GM21526 (cell line): ENCODE results near the gene CDCA5.
A peak's percentile ranks its signal among the peaks of the same experiment; 100 is the strongest.

ENCODE experiments used
- ATAC-seq: cut with Tn5 transposase; IDR thresholded peaks from one replicate; pipeline ENCODE4 v1.9.1; 2021; ENCODE audit warnings: moderate library complexity; ENCODE audit not compliant: unreplicated experiment, low FRiP score

The CDCA5 gene

DNA sequence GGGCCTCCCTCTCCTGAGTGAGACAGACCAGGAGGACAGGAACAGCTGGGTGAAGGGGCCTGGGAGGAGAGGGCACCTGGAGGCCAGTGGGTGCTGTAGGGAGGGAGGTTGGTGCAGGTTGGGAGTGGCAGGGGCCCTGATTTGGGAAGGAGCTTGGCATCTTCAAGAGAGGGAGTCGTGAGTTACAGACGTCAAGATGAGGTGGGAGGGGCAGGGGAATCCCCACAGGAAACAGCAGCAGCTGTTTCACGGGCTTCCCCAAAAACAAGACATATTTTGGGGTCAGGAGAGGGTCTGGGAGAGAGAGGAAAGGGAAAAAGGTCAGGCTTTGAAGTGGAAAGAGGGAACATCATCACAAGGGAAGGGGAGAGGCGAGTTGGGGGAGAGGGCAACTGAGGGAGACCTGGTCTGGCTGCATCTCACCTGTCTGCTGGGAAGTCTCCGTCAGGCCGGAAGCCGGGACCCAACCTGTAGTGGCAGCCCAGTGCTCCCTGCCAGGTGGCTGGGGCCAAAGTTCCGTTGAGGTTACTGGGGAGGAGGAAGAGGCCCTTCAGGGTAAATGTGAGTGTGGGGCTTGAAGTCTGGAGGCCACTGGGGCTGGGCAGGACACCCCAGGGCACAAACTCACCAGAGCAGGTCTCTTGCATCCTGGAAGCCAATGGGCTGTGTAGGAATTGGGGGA, 29.9 kb downstream of the CDCA5 start:
- no peak for ATAC-seq

DNA sequence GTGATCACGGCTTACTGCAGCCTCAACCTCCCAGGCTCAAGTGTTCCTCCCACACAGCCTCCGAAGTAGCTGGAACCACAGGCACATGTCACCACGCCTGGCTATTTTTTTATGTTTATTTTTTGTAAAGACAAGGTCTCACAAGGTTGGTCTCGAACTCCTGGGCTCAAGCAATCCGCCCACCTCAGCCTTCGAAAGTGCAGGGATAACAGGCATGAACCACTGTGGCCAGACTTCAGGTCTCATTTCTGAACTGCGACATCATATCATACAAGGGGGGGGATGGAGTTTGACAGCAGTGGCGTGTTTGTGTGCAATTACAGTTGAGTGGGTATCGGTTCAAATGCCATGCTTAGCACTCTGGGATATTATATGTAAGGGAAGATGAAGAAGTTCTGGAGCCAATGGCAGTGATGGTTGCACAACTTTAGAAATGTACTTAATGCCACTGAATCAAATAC, 32.4 kb downstream of the CDCA5 start:
- ATAC-seq = no peak

DNA sequence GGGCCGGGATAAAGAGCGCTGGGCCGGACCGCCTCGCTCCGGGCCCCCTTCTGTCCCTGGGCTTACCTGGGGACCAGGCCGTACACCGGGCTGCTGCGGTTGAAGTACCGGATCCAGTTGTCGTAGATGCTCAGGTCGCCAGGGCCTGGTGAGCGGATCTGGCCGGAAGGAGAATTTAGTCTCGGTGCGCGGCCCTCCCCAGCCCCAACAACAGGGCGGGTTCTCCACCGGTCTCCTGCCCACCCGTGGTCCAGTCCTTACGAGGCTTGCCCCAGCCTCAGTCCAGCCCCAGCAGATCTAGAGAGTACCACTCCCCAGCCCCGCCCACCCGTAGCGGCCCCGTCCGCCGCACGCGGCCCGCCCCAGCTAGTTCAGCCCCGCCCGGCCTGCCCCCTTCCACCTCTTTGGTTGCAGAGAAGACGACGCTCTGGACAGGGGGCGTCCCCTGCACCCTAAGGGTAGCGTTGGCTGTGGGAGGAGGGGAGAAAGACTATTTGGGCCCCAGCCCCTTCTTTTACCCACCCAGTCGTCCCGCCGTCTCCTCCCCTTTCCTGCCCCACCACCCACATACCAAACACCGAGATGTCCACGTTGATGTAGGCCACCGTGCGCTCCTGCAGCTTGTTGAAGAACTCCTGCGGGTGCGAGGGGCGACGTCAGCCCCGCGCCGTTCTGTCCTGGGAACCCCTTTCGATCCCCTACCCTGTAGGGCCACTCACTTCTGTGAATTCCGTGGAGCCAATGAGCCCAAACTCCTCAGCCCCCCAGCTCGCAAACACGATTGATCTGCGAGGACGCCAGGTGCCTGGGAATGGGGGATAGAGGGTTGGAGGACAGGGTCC, 36.0 kb downstream of the CDCA5 start:
- ATAC-seq = no peak

DNA sequence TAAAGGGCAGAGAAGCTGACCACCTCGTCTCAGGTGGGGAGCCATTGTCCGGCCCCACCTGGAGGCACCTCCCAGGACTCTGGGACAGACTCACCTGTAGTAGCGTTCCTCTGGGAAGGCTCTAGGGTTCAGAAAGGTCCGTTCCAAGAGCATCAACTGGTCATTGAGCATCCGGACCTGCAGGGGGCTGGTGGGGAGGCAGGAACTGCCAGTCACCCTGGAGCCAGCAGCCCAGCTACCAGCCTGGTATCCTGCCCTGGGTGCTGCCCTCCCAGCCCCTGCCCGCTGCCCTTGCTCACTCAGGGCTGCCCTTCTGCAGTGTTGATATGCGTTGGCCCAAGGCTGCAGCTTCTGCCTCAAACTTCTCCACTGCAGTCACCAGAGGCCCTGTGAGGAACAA, 38.1 kb downstream of the CDCA5 start:
- ATAC-seq = no peak

DNA sequence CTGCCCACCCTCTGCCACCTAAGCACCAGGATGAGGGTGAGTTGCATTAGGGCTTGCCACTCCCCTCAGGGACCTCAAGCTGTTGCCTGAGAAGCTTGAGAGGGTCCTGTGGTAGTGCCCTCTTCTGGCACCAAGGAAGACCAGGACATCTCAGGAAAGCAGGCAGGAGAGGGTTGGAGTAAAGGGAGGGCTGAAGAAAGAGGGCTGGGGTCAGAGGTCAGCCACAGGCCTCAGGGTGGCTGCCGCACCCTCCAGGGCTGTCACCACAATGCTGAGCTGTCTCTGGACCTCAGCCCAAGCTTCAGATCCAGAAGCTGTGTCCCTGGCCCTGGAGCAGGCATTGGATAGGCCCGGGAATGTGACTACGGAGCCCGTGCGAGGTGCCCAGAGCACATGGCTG, 38.8 kb downstream of the CDCA5 start:
- no peak for ATAC-seq

DNA sequence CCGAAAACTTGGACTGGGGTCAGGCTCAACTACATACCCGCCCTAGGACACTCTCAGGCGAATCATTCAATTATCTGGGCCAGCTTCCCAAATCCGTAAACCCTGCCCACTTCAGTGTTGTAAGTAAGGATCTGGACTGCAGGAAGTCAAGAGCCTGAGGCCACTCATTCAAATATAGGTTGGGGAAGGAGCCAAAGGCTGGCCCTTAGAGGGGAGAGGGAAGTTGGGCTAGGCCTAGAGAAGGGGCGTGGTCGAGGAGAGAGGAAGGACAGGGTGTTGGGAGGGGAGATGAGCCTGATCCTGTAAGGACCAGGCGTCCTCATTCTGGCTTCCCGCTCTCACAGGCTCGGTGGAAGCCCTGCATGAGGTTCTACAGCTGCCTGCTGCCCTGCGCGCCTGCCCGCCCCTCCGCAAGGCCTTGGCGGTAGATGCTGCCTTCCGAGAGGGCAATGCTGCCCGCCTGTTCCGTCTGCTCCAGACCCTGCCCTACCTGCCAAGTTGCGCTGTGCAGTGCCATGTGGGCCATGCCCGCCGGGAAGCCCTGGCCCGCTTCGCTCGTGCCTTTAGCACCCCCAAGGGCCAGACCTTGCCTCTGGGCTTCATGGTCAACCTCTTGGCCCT, 39.8 kb downstream of the CDCA5 start:
- ATAC-seq = no peak

- ATAC-seq = no peak
Observed at GRCh38 chr11:65042891-65043290, 40.9 kb downstream of the CDCA5 start.

GRCh38 chr11:65040847-65041622, 42.8 kb downstream of the CDCA5 start, which contains the start of gene SAC3D1:
Gene SAC3D1, plus strand, starts transcription at chr11:65041210. Its CDS starts 83 bp downstream, at chr11:65041293.
- ATAC-seq = peak; percentile 69

GRCh38 chr11:65040520-65040846, 43.4 kb downstream of the CDCA5 start:
- ATAC-seq = no peak

DNA sequence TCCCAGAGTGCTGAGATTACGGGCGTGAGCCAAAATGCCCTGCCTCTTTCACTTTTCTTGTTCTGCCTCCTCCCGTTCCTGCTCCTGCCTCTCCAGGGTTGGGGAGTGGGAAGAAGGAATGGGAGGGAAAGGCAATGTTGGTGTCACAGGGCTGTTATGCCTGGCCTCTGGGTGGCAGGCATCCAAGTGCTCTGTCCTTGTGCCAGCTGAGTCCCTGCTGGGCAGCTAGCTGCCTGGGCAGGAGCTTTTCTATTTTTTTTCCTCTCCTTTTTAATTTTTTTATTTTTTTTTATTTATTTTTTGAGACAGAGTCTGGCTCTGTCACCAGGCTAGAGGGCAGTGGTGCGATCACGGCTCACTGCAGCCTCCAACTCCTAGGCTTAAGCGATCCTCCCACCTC, 46.9 kb downstream of the CDCA5 start:
- no peak for ATAC-seq

DNA sequence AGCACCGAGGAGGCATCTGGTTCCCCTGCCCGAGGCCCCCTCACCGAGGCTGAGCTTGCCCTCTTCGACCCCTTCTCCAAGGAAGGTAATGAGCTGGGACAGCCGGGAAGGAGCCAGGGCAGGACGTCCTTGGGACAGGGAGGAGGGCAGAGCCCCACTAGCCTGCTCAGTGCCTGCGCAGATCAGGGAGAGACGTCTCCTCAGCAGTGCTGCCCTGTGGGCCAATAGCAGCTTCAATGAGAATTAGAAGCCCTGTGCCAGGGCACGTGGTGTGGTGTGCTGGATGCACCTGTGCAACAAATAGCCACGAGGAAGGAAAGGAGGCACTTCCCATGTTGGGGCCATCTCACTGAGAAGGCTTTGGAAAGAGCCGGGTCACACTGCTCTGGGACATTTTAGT, 48.3 kb downstream of the CDCA5 start:
- ATAC-seq = no peak

GRCh38 chr11:65034423-65034822, 49.4 kb downstream of the CDCA5 start:
- no peak for ATAC-seq

- ATAC-seq = no peak
Observed at GRCh38 chr11:65032216-65032615, 51.6 kb downstream of the CDCA5 start.
